GM19467 (cell line): ENCODE data around the gene CDHR4.
"Not testable (repeated sequence)": the region's sequence is repeated elsewhere in the genome, so short reads cannot be mapped to it uniquely, and the experiment has no call there.

Experiments
- ATAC-seq: cut with Tn5 transposase; IDR thresholded peaks from one replicate; pipeline ENCODE4 v1.9.1; 2021; ENCODE audit warnings: mild to moderate bottlenecking, moderate library complexity; ENCODE audit not compliant: unreplicated experiment

The CDHR4 gene

DNA sequence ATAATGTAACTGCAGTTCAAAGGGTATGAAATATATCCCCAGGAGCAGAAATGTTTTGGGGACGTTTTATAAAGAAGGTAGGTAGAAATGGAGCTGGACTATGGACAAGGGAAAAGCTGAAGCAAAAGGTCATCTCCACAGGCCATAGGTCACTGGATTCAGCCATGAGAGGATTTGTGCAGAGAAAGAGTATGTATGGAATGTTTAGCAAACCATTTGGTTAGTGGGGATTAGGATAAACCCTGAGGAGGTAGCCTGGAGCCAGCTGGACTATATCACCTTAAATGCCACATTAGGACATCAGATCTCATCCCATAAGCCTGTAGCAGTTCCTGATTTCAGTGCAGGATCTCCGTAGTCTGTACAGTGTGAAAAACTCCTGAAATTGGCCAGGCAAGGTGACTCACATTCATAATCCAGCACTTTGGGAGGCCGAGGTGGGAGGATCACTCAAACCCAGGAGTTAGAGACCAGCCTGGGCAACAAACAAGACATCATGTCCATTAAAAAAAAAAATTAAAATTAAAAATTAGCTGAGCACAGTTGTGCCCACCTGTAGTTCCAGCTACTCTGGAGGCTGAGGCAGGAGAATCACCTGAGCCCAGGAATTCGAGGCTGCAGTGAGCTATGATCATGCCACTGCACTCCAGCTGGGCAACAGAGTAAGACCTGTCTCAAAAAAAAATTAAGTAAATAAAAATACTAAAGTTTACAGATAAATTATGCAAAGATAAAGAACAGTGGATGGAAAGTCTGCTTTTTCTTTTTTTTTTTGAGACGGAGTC is 18.1 kb downstream of the CDHR4 start:
- ATAC-seq = no peak

DNA sequence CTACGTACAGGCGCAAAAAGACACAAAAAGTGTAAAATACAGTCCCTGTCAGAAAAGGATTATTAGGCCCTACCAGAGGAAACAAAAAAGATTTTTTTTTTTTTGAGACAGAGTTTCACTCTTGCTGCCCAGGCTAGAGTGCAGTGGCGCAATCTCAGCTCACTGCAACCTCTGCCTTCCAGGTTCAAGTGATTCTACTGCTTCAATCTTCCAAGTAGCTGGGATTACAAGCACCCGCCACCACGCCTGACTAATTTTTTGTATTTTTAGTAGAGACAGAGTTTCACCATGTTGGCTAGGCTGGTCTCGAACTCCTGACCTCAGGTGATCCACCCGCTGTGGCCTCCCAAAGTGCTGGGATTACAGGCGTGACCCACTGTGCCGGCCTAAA is 18.7 kb downstream of the CDHR4 start:
- not testable (repeated sequence) for ATAC-seq

DNA sequence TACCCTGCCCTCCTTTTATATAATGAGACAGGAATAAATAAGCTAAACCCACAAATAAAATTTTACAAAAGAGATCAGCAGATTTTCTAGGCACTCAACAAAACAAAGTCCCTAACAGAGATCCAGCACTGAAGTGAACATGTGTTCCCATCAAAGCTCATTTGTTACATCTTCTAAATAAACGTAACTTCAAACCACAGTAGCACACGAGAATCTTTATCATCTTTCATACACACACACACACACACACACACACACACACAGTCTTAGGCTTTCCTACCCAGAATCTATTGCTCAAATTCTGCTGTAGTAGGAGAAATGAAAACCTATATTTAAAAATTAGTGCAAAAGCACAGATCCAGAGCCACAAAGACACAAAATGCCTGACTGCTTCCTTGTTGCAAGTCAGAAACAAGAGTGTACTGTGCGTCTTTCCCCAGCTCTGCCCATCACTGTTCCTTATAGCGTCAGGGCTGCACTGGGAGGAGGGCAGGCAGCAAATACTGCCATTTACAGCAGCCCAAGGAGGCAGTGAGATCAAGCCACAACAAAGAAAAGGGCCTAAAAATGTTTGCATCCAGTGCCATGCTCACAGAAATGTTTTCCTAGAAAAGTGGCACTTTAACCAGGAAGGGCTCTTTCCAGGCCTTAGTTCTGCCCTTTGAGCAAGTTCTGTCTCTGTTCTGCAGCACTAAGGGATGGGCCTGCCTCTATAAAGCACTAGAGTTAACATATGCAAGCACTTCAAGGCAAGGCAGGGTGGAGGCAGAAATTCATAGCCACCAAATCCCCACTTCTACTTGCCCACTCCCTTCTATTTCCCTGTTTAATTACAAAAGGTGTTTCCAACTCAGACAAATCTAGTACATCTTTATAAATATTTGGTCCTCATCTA is 19.3 kb downstream of the CDHR4 start:
- no peak for ATAC-seq

DNA sequence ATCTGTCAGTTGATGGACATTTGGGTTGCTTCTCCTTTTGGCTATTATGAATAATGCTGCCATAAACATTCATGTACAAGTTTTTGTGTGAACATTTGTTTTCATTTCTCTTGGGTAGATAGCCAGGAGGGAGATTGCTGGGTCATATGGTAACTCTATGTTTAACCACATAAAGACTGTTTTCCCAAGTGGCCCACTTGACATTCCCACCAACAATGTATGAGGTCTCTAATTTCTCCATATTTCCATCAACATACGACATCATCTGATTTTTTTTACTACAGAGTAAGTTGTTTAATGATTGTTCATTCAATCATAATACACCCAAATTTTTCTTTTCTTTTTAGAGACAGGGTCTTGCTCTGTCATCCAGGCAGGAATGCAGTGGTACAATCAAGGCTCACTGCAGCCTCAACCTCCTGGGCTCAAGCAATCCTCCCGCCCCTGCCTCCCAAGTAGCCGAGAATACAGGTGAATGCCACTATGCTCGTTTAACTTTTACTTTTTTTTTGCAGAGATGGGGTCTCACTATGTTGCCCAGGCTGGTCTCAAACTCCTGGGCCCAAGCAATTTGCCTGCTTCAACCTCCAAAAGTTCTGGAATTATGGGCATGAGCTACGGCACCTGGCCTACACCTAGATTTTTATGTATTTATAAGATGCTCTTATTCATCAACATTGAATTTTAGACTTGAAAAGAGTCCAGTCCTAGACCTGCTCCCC is 20.2 kb downstream of the CDHR4 start:
- no peak for ATAC-seq

DNA sequence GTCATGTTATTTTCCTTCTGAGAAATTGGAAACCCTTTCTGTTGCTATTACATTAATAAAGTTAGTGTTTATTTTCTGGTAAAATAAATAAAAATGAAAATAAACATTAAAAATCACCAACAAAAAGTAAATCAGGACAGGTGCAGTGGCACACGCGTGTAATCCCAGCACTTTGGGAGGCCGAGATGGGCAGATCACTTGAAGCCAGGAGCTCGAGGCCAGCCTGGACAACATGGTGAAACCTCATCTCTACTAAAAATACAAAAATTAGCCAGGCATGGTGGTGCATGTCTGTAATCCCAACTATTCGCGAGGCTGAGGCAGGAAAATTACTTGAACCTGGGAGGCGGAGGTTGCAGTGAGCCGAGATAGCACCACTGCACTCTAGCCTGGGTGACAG is 23.6 kb downstream of the CDHR4 start:
- ATAC-seq = not testable (repeated sequence)

DNA sequence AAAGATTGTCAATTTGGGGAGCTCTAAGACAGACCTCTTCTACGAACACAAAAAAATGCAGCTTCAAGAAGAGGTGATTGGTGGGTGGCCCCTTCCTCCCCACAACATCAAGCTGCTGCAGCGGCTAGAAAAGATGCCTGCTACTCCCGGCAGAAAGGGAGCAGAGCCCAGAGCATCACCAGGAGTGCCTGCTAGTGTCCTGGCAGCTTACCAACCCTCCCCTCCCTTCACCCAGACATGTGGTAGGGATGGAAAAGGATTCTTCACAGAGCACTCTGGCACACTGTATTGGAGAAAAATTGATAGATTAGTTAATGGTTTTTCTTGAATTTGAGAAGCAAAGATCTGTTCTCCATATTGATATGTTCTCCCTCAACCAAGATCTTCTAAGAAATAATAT is 24.1 kb downstream of the CDHR4 start:
- no peak for ATAC-seq

DNA sequence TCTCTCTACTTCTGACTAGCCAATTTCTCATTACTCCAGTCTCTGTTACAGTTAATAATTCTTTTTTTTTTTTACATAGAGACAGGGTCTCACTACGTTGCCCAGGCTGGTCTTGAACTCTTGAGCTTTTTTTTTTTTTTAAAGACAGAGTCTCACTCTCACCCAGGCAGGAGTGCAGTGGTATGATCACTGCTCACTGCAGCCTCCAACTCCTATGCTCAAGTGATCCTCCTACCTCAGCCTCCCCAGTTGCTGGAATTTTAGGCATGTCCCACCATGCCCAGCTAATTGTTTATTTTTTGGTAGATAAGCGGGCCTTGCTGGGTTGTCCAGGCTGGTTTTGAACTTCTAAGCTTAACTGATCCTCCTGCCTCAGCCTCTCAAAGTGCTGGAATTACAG is 27.0 kb downstream of the CDHR4 start:
- ATAC-seq = no peak

DNA sequence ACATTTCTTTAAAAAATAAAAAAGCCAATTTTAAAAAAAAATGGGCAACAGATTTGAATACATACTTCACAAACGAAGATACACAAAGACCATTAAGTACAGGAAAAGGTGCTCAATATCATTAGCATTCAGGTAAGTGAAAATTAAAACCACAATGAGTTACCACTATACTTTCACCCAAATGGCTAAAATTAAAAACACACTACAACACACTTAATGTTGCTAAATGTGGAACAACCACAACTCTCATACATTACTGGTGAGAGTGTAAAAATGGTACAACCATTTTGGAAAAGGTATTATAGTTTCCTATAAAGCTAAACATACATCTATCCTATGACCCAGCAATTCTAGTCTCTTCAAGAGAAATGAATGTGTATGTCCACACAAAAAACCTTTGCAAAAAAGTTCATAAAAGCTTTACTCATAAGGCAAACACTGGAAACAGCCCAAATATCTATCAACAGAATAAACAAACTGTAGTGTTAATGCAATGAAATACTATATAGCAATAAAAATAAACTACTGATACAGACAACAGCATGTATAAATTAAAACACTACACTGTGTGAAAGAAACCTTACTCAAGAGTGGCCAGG is 28.2 kb downstream of the CDHR4 start:
- ATAC-seq = no peak

DNA sequence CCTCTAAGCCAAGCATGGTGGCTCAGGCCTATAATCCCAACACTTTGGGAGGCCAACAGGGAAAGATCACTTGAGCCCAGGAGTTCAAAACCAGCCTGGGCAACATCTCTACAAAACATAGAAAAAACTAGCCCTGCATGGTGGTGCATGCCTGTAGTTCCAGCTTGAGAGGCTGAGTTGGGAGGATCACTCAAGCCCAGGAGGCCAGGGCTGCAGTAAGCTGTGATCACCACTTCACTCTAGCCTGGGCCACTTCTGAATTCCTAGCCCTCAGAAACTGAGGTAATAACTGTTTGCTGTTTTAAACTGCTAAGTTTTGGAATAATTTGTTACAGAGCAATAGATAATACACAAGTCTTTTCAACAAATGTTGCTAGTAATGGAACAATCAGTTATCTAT is 29.7 kb downstream of the CDHR4 start:
- no peak for ATAC-seq

DNA sequence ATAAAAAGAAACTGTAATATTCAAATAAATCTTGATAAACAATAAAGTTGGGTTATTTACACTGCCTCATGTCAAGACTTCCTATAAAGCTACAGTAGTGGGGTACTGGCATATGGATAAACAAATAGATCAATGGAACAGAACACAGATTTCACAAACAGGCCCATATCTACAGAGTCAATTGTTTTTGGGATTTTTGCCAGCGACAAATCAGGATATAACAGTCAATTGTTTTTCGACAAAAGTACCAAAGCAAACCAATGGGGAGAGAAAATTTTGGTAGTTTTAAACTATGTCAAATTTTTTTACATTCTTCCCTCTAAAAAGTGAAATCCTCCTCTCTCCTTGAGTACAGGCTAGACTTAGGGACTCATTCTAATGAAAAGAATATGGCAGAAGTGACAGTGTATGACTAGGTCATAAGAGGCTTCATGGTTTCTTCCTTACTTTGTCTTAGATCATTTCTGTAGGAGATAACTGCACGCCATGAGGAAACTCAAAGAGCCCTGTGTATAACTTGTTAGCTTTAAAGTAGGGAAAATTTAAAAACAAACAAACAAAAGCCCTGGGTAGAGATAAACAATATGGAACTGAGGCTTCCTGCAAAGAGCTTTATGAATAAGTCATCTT is 30.3 kb downstream of the CDHR4 start:
- no peak for ATAC-seq

DNA sequence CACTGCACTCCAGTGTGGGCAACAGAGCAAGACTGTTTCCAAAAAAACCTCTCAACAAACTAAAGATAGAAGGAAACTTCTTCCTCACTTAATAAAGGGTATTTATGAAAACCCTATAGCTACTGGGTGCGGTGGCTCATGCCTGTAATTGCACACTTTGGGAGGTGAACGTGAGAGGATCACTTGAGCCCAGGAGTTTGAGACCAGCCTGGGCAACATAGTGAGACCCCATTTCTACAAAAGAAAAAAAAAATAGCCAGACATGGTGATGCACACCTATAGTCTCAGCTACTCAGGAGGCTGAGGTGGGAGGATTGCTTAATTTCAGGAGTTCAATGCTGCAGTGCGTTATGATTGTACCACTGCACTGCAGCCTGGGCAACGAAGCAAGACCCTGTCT is 35.7 kb downstream of the CDHR4 start:
- no peak for ATAC-seq

DNA sequence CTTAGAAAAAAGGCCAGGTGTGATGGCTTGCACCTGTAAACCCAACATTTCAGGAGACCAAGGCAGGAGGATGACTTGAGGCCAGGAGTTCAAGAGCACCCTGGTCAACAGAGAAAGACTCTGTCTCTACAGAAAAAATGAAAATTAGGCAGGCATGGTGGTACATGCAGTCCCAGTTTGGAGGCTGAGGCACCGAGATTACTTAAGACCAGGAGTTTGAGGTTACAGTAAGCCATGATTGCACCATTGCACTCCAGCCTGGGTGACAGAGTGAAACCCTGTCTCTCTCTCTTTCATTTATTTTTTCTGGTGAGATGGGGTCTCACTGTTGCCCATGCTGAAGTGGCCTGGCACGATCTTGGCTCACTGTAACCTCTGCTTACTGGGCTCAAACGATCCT is 38.0 kb downstream of the CDHR4 start:
- no peak for ATAC-seq

DNA sequence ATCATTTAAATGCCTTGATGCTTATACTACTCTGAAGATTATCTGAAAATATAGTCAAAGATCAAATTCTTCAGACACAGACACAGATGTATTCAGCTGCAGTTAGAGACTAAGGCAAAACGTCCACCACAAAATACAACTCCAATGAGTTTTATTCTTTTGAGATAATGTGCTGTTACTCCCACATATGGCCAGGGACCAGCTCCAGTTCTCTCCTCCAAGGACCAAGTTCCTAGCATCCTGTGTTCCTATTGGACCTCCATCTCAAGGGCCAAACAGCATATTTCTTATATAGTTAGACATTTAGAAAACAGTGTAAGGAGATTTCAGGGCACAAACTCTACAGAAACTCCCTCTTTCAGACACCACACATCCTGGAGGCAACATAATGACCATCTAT is 40.4 kb downstream of the CDHR4 start:
- ATAC-seq = no peak

DNA sequence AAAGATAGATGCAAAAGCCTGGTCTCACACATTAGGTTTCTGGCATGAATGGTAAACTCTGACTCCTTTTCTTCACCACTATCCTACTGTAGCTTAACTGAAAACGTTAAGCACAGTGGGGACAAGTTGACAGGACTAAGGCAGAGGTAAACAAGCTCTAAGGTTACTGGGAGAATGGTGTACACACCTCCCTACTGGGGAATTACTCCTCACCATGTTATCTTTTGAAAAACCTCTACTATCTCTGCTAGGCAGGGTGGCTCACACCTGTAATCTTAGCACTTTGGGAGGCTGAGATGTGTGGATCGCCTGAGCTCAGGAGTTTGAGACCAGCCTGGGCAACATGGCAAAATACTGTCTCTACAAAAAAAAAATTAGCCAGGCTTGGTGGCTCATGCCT is 42.5 kb downstream of the CDHR4 start:
- ATAC-seq = no peak

DNA sequence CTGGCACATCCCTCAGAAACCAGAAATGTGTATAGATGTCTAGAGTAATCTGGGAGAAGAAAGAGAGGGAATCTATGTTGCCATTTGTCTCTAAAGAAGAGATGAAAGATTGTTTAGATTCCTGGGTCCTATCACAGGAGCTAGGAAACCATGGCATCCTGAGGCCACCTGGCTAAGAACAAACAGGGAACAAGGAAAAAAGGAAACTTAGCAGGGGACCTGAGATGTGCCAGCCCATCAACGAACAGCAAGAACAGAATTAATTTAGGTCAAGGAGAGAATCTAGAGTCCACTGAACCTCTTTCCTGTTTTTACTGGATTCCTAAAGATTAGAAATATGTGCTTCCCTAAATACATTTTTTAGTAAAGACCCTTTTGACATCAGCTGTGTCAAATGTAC is 43.6 kb downstream of the CDHR4 start:
- no peak for ATAC-seq

DNA sequence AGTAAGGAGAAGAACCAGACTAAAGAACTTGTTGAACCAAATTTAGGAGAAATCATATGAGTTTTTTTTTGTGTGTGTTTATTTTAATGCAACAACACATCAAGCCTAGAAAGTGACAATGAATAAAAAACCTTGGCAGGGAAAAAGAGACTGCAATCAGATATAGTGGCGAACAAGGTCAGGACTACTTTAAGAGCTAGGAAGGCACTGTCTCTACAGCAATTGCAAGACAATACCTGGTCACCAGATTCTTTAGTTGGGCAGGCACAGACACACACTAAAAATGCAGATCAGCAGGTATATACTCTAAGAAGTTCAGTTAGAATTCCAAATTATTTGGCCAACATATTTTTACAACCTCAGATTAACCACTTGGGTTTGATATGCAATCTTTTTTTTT is 45.1 kb downstream of the CDHR4 start:
- no peak for ATAC-seq

DNA sequence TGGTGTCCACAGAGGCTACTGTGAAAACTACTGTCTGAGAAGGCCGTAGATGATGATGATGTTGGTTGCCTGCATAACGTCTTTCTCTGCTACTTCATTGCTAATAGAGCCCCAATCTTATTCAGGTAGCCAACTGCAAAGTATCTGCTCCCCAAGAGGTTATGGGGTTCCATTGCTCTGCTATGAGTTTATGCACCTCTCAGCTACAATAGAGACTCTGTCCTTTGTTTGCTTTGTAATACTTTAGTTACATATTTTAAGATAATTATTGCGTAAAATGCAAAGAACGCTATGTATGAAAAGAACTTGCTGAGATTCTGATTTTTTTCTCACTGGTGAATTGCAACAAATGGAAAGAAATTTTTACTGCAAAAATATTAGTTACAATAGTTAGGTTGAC is 48.2 kb downstream of the CDHR4 start:
- ATAC-seq = no peak

DNA sequence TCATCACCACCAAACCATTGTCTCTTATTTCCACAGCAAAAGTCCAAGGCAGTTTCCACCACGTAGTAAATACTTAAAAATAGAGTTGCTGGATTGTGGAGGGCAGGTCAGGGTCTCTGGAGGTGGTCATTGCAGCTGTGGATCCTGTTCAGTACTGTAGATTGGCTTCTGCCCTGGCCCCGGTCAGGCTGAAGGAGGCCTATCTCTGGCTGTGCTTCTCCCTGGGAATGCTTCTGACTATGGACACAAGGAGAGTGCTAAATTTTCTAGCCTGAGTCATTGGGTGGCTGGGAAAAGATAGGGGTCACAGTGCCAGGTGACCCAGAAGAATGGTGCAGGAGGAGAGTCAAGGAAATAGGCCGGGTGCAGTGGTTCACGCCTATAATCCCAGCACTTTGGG is 49.6 kb downstream of the CDHR4 start:
- ATAC-seq = no peak

DNA sequence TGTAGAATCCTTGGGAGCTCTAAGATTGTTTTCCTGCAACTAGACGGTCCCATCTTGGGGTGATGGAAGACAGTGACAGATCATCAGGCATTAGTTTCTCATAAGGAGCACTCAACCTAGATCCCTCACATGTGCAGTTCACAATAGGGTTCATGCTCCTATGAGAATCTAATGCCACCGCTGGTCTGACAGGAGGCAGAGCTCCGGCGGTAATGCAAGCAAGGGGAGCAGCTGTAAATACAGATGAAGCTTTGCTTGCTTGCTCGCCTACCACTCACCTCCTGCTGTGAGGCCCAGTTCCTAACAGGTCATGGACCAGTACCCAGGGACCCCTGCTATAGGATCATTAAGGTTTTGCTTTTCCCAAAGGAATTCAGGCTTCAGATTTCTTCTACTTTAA is 50.8 kb downstream of the CDHR4 start:
- ATAC-seq = not testable (repeated sequence)

DNA sequence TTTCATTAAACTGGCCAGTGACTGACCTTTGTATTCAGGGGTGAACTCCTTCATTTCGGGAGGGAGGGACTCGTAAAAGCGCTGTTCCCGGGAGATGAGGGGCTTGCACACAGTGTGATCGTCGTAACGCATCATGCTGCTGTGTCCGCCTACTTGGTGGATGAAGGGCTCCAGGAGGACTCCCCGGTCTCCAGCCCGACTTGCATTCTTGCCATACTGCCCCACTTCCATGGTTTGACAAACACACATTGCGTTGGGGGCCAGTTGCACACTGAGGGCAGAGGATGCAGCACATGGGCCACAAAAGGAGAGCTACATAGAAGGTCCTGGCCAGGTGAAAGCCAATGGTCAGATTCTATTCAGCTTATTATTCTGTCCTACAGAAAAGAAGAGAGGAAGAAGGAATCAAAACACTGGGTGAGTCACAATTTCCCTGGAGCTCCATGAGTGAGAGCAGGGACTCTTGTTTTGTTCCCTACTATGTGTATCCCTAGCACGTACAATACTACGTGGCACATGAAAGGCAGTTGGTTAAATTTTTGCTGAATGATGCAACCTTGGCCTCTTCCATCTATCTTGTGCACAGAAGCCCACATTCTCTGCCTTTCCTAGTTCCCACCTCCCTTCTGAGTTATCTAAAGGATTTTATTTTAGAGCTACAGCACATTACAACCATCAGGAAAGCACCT is 51.7 kb downstream of the CDHR4 start:
- ATAC-seq = no peak
